Measurements from ENCODE around the gene SLC35F1.

GRCh38 chr6:118197539-118197938 lies 290.5 kb downstream of the SLC35F1 start:
- TF ChIP-seq, protein P1, sequence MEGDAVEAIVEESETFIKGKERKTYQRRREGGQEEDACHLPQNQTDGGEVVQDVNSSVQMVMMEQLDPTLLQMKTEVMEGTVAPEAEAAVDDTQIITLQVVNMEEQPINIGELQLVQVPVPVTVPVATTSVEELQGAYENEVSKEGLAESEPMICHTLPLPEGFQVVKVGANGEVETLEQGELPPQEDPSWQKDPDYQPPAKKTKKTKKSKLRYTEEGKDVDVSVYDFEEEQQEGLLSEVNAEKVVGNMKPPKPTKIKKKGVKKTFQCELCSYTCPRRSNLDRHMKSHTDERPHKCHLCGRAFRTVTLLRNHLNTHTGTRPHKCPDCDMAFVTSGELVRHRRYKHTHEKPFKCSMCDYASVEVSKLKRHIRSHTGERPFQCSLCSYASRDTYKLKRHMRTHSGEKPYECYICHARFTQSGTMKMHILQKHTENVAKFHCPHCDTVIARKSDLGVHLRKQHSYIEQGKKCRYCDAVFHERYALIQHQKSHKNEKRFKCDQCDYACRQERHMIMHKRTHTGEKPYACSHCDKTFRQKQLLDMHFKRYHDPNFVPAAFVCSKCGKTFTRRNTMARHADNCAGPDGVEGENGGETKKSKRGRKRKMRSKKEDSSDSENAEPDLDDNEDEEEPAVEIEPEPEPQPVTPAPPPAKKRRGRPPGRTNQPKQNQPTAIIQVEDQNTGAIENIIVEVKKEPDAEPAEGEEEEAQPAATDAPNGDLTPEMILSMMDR (IDR thresholded peaks at IDR 0.05; ENCODE audit: poor library complexity): no peak
- TF ChIP-seq EZH2phosphoT487 (IDR thresholded peaks at IDR 0.05; ENCODE audit: low read depth, severe bottlenecking, unreplicated experiment): no peak

Data from hepatocyte (in vitro differentiated cells).